ENCODE measurements around the gene PRKCZ. TPM values are rescaled to one million over a fixed set of nuclear protein-coding genes. Genes with fewer than 3 reads are reported as not detected.
A peak's percentile ranks its signal among the peaks of the same experiment; 100 is the strongest.
"Not testable (repeated sequence)": the region's sequence is repeated elsewhere in the genome, so short reads cannot be mapped to it uniquely, and the experiment has no call there.

The PRKCZ gene
- total RNA-seq, 1 experiment from 2014 or later, result 1.9 TPM

DNA sequence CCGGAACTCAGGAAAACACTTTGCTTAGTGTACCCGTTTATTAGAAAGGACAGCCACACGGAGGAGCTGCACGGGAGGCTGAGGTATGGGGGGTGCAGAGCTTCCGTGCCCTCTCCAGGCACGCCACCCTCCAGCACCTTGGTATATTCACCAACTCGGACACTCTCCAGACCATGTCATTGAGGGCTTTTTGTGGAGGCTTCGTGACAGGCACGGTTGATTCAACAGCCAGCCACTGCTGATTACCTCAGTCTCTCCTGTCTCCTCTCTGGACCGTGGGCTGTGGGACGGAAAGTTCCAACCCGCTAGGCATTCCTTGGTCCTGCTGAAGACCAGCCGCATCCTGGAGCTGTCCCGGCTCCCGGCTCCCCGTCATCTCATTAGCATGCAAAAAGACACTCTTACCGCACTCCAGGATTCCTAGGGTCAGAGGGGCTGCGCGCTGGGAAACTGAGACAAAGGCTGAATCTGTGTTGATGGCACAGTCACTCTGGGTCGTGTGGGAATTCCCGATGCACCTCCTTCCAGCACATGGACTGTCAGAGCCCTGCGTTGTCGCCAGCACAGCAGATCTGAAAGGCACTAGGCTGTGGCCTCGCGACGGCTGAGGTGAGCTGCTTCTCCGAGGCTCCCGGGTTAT is 65.6 kb downstream of the PRKCZ start:
- POLR2A ChIA-PET (ENCODE audit: low non-redundant PET), result no interaction called here
- BruUV-seq (replicated peaks), result no TSS peak

DNA sequence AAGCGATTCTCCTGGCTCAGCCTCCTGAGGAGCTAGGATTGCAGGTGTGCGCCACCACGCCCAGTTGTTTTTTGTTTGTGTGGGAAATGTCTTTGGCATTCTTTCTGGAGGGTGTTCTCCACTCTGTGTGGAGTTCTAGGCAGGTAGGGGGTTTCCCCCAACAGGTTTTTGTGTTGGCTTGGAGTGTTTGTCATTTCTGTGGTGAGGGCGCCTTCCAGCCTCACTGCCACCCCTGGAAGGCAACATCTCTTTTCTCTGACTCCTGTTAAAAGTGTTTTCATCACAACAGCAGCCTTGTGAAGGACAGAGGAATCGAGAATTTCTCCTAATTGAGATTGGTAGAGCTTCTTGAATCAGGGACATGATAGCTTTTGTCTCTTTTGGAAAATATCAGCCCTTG is 69.7 kb downstream of the PRKCZ start:
- BruUV-seq (replicated peaks), result no TSS peak
- H3K4me1 ChIP-seq (ENCODE audit: insufficient read depth, low read length, poor library complexity, severe bottlenecking), result no peaks in the 10 kb centered on the region

More for the DNA sequence above, 65.6 kb downstream of the PRKCZ start:
- Histone ChIP-seq H3K27me3 (replicated peaks; ENCODE audit: insufficient read depth, low read depth, low read length, poor library complexity) (peaks cover 28% of the 10 kb centered on the region), H3K27ac (ENCODE audit: low read depth, low read length, poor library complexity, severe bottlenecking) (no peak overlapping the region), H3K9me3 (ENCODE audit: low read depth, low read length, poor library complexity, severe bottlenecking) (peaks cover 3% of the 10 kb centered on the region), H3K4me3 (ENCODE audit: low read depth, low read length, poor library complexity, severe bottlenecking) (no peak overlapping the region), H3K36me3 (ENCODE audit: insufficient read depth, low read length, poor library complexity, severe bottlenecking) (no peaks in the 10 kb centered on the region), H3K4me1 (ENCODE audit: insufficient read depth, low read length, poor library complexity, severe bottlenecking) (no peaks in the 10 kb centered on the region)
- no peak for DNase-seq (ENCODE audit: low spot score)
- CTCF ChIA-PET, result interaction anchor here (0.6 kb wide), 1 partner anchor 167 kb away, joined by 4 read pairs; no protein-coding TSS in a partner anchor
- TF ChIP-seq, protein P1, sequence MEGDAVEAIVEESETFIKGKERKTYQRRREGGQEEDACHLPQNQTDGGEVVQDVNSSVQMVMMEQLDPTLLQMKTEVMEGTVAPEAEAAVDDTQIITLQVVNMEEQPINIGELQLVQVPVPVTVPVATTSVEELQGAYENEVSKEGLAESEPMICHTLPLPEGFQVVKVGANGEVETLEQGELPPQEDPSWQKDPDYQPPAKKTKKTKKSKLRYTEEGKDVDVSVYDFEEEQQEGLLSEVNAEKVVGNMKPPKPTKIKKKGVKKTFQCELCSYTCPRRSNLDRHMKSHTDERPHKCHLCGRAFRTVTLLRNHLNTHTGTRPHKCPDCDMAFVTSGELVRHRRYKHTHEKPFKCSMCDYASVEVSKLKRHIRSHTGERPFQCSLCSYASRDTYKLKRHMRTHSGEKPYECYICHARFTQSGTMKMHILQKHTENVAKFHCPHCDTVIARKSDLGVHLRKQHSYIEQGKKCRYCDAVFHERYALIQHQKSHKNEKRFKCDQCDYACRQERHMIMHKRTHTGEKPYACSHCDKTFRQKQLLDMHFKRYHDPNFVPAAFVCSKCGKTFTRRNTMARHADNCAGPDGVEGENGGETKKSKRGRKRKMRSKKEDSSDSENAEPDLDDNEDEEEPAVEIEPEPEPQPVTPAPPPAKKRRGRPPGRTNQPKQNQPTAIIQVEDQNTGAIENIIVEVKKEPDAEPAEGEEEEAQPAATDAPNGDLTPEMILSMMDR (conservative IDR thresholded peaks at IDR 0.05; ENCODE audit: low read depth, low read length), result no peak
- TF ChIP-seq EZH2 (IDR thresholded peaks at IDR 0.05; ENCODE audit: borderline replicate concordance, low read depth, low read length, poor library complexity, severe bottlenecking), result peak; percentile 69
- intact Hi-C loops (cut with micrococcal nuclease; ENCODE audit: unreplicated experiment), result no loop called here

DNA sequence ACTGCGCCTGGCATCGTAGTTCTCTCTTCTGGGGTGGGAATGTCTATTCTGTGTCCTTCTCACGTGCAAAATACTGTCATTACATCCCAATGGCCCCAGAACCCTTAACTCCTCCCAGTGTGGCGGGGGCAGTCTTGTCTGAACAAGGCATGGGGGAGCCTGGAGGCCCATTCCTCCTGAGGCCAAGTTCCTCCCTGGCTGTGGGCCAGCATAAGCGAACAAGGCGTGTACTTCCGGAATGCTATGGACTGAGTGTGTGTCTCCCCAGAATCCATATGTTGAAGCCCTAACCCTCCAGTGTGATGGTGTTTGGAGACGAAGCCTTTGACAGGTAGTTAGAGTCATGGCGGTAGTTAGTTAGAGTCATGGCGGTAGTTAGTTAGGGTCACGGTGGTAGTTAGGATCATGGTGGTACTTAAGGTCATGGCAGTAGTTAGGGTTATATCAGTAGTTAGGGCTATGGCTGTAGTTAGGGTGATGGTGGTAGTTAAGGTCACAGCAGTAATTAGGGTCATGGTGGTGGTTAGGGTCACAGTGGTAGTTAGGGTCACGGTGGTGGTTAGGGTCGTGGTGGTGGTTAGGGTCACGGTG is 71.0 kb downstream of the PRKCZ start:
- Histone ChIP-seq H3K9me3 (ENCODE audit: low read depth, low read length, poor library complexity, severe bottlenecking) (peaks cover 7% of the 10 kb centered on the region), H3K36me3 (ENCODE audit: insufficient read depth, low read length, poor library complexity, severe bottlenecking) (no peaks in the 10 kb centered on the region), H3K4me1 (ENCODE audit: insufficient read depth, low read length, poor library complexity, severe bottlenecking) (no peaks in the 10 kb centered on the region), H3K27ac (ENCODE audit: low read depth, low read length, poor library complexity, severe bottlenecking) (no peak overlapping the region), H3K4me3 (ENCODE audit: low read depth, low read length, poor library complexity, severe bottlenecking) (no peak overlapping the region), H3K27me3 (replicated peaks; ENCODE audit: insufficient read depth, low read depth, low read length, poor library complexity) (peaks cover 12% of the 10 kb centered on the region)
- ChIA-PET POLR2A (ENCODE audit: low non-redundant PET) (no interaction called here), CTCF (no interaction called here)
- no peak for DNase-seq (ENCODE audit: low spot score)
- no peak for TF ChIP-seq EZH2 (IDR thresholded peaks at IDR 0.05; ENCODE audit: borderline replicate concordance, low read depth, low read length, poor library complexity, severe bottlenecking)
- TF ChIP-seq, protein P1 (conservative IDR thresholded peaks at IDR 0.05; ENCODE audit: low read depth, low read length), result no peak
- no TSS peak for BruUV-seq (replicated peaks)
- intact Hi-C loops (cut with micrococcal nuclease; ENCODE audit: unreplicated experiment), result no loop called here

More for the DNA sequence above, 69.7 kb downstream of the PRKCZ start:
- TF ChIP-seq EZH2 (IDR thresholded peaks at IDR 0.05; ENCODE audit: borderline replicate concordance, low read depth, low read length, poor library complexity, severe bottlenecking), result no peak
- TF ChIP-seq, protein P1 (conservative IDR thresholded peaks at IDR 0.05; ENCODE audit: low read depth, low read length), result no peak
- peaks cover 7% of the 10 kb centered on the region for H3K9me3 ChIP-seq (ENCODE audit: low read depth, low read length, poor library complexity, severe bottlenecking)
- H3K27ac ChIP-seq (ENCODE audit: low read depth, low read length, poor library complexity, severe bottlenecking), result no peak overlapping the region
- no peaks in the 10 kb centered on the region for H3K36me3 ChIP-seq (ENCODE audit: insufficient read depth, low read length, poor library complexity, severe bottlenecking)
- POLR2A ChIA-PET (ENCODE audit: low non-redundant PET), result no interaction called here
- DNase-seq (ENCODE audit: low spot score), result no peak
- H3K4me3 ChIP-seq (ENCODE audit: low read depth, low read length, poor library complexity, severe bottlenecking), result no peak overlapping the region
- H3K27me3 ChIP-seq (replicated peaks; ENCODE audit: insufficient read depth, low read depth, low read length, poor library complexity), result peaks cover 25% of the 10 kb centered on the region
- intact Hi-C loops (cut with micrococcal nuclease; ENCODE audit: unreplicated experiment), result no loop called here
- CTCF ChIA-PET, result no interaction called here

DNA sequence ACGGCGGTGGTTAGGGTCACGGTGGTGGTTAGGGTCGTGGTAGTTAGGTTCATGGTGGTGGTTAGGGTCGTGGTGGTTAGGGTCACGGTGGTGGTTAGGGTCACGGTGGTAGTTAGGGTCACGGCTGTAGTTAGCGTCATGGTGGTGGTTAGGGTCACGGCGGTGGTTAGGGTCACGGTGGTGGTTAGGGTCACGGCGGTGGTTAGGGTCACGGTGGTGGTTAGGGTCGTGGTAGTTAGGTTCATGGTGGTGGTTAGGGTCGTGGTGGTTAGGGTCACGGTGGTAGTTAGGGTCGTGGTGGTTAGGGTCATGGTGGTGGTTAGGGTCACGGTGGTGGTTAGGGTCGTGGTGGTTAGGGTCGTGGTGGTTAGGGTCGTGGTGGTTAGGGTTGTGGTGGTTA is 71.6 kb downstream of the PRKCZ start:
- BruUV-seq (replicated peaks); H3K4me3 ChIP-seq (ENCODE audit: low read depth, low read length, poor library complexity, severe bottlenecking); POLR2A ChIA-PET (ENCODE audit: low non-redundant PET); H3K9me3 ChIP-seq (ENCODE audit: low read depth, low read length, poor library complexity, severe bottlenecking); DNase-seq (ENCODE audit: low spot score); H3K4me1 ChIP-seq (ENCODE audit: insufficient read depth, low read length, poor library complexity, severe bottlenecking); H3K36me3 ChIP-seq (ENCODE audit: insufficient read depth, low read length, poor library complexity, severe bottlenecking); intact Hi-C loops (cut with micrococcal nuclease; ENCODE audit: unreplicated experiment); H3K27me3 ChIP-seq (replicated peaks; ENCODE audit: insufficient read depth, low read depth, low read length, poor library complexity); H3K27ac ChIP-seq (ENCODE audit: low read depth, low read length, poor library complexity, severe bottlenecking); CTCF ChIA-PET: not testable (repeated sequence)
